Measurements from ENCODE around the gene CDH8.

GRCh38 chr16:61807551-61807950 is 228.7 kb downstream of the CDH8 start:
- no peak for TF ChIP-seq MAFK (IDR thresholded peaks at IDR 0.05; ENCODE audit: low read depth, low read length)
- no peak for TF ChIP-seq CTCF (conservative IDR thresholded peaks at IDR 0.05; ENCODE audit: low read depth, low read length)
- no peak for TF ChIP-seq POLR2A (IDR thresholded peaks at IDR 0.05; ENCODE audit: low read depth, low read length)
- no peak for TF ChIP-seq MAZ (IDR thresholded peaks at IDR 0.05; ENCODE audit: borderline replicate concordance, low read depth, low read length)
- TF ChIP-seq SMC3 (IDR thresholded peaks at IDR 0.05; ENCODE audit: low read depth, low read length), result no peak
